ENCODE data around the gene EIF2B5.
"Not testable (repeated sequence)": the region's sequence is repeated elsewhere in the genome, so short reads cannot be mapped to it uniquely, and the experiment has no call there.

The EIF2B5 gene

DNA sequence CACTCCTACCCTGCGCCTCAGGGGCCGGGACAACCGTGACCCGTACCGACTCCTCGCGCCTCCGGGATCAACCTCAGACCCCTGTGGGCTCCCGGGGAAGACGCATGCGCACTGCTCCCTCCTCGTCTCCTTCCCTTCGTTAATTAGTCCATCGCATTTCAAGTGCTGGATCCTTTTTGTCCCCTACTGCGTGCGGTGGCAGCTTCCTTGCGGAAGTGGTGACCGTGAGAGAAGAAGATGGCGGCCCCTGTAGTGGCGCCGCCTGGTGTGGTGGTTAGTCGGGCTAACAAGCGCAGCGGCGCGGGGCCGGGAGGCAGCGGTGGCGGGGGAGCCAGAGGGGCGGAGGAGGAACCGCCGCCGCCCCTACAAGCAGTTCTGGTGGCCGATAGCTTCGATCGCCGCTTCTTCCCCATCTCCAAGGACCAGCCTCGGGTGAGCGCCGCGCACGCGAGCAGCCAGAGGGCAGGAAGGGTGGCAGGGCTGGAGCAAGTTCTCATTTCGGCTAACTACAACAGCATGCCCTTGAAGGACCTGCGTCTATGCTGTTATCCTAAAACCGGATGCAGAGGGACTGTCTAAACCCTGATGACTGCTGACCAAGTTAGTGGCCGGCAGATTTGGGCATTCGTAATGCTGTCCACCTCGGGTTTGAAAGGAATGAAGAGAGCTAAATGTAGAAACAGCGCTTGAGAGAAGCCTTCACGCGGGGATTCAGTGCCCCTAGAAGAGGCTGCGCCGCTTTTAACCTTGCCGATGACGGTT lies at the start of gene EIF2B5:
EIF2B5 (plus strand) TSS at position 210 of the 762 bp plus-strand sequence; CDS start at position 238, 28 bp downstream.
- DNase-seq, result peak; percentile 98 to 99

DNA sequence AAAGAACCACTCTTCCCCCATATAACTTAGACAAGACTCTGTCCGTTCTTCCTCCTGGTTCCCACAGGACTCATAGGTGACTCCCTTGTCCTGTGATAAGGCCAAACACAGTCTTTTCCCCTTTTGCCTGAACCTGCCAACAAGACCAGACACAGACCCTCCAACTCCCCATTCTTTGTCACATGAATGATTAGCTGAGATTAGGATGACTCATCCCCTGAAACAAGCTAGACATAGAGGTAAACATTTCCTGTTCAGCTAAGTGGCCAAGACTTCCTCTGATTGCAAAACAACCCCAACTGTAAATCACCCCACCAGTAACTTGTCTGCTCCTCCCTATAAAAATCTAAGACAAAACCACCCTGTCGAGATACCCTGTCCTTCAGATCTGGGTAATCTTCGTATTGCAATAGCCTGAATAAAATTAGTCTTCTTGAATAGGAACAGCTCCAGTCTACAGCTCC lies 49.7 kb upstream of the EIF2B5 start:
- DNase-seq, result no peak

DNA sequence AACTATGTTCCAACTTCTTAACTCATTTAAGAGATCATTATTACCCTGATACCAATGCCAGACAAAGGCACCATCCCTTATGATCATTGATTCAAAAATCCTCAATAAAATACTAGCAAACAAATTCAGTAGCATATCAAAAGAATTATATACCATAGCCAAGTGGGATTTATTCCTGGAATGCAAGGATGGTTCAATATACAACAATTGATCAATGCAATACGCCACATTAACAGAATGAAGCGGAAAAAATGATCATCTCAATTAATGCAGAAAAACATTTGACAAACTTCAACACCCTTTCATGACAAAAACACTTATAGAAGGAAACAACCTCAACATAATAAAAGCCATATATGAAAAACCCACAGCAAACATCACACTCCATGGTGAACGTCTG lies 43.0 kb upstream of the EIF2B5 start:
- no peak for DNase-seq

DNA sequence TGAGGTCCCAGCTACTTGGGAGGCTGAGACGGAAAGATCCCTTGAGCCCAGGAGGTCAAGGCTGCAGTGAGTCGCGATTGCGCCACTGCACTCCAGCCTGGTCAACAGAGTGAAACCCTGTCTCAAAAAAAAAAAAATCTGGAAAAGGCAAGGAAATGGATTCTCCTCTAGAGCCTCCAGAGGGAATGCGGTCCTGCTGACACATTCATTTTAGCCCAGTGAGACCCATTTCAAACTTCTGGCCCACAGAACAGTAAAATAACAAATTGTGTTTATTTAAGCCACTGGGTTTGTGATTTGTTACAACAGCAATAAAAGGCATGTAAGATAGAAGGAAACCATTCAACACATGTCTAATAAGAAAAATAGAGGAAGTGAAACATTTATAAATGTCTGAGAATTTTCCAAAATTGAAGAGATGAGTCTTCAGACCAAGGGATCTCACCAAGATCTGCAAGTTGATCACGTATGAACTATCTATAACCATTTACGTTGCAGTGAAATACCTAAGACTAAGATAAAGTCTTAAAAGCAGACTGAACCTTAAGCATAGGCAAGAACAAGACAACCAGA lies 38.3 kb upstream of the EIF2B5 start, which contains the start of gene HTR3E:
HTR3E (plus strand) TSS at position 254 of the 573 bp plus-strand sequence. CDS start 466 bp downstream, outside the sequence.
- no peak for DNase-seq

DNA sequence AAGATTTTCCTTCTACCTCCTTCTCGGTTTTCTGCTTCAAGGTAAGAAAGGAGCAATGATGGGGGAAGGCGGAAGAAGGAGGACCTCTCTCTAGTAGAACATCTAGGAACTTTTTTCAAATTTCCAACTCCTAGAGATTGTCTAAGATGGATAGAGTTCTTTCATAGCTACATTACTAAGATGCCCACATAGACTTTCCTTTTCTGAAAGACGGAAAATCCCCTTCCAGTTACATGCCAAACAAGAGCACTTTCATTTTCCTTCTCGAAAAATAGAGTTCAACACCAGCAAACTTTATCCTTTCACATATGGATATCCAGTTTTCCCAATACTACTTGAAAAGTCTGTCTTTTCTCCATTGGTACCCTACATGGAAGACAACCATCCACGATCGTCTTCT lies 37.6 kb upstream of the EIF2B5 start:
- no peak for DNase-seq

DNA sequence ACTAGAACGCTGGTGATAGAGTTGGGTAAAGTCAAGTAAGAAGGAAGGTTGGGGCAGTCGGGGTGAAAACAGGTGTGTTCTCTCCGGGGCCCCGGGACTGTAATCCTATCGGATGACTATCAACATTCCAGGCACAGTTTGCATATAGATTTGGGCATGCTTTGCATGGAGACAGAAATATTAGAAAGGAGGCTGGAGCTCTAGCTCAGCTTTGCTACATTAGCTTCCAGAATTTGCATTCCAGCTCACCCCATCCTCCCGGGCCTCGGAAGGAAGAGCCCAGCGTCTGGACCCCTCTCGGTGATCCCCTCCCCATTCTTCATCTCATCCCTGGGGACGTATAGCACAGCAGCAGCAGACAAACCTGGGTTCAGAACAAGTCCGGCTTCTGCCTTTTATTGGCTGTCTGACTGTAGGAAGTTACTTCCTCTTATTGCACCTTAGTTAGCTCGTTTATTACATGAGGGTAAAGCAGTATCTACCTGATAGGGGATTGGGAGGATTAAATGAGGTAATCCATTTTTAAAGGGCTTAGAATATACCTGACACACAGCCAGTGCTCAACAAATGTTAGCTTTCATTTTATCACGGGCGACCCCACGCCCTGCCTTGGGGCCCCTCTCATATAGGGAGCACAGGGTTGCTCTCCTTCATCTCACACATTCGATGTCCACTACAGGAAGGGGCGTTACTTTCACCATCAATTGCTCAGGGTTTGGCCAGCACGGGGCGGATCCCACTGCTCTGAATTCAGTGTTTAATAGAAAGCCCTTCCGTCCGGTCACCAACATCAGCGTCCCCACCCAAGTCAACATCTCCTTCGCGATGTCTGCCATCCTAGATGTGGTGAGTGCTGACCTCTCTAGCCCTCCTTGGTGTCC lies 35.1 kb upstream of the EIF2B5 start:
- DNase-seq, result no peak

DNA sequence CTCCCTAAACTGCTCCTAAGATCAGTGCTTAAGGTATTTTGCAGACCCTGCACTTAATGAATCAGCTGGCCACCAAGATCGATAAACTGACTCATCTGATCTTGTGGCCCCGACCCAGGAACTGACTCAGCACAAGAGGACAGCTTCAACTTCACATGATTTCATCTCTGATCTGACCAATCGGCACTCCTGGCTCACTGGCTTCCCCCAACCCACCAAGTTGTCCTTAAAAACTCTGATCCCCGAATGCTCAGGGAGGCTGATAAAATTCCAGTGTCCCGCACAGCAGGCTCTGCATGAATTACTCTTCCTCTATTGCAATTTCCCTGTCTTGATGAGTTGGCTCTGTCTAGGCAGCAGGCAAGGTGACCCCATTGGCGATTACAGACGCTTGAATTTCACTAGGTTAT lies 24.8 kb upstream of the EIF2B5 start:
- no peak for DNase-seq

DNA sequence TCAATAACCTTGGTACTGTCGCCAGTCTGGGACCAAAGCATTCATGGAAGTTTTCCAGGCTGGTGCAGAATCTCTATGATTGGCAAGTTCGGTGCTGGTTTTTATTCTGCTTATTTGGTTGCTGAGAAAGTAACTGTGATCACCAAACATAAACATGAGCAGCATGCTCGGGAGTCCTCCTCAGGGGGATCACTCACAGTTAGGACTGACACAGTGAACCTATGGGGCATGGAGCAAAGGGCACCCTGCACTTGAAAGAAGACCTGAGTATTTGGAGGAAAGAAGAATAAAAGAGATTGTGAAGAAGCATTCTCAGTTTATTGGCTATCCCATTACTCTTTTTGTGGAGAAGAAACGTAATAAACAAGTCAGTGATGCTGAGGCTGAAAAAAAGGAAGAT lies 19.1 kb upstream of the EIF2B5 start:
- DNase-seq, result no peak

DNA sequence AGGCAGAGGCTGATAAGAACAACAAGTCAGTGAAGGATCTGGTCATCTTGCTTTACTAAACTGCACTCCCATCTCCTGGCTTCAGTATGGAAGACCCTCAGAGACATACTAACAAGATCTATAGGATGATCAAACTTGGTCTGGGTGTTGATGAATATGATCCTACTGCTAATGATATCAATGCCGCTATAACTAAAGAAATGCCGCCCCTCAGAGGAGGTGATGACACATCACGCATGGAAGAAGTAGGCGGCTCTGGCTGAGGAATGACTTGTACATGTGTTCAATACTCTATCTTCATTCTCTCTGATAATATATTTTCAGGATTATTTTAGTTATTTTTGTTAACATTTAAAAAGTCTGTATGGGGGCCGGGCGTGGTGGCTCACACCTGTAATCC lies 17.5 kb upstream of the EIF2B5 start:
- no peak for DNase-seq

DNA sequence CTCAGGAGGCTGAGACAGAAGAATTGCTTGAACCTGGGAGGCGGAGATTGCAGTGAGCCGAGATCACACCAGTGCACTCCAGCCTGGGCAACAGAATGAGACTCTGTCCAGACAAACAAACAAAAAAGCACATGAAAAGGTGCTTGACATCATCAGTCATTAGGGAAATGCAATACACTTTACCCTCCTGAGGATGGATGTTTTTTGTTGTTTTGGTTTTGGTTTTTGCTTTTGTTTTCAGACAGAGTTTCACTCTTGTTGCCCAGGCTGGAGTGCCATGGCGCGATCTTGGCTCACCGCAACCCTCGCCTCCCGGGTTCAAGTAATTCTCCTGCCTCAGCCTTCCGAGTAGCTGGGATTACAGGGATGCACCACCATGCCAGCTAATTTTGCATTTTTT lies 14.1 kb upstream of the EIF2B5 start:
- not testable (repeated sequence) for DNase-seq

DNA sequence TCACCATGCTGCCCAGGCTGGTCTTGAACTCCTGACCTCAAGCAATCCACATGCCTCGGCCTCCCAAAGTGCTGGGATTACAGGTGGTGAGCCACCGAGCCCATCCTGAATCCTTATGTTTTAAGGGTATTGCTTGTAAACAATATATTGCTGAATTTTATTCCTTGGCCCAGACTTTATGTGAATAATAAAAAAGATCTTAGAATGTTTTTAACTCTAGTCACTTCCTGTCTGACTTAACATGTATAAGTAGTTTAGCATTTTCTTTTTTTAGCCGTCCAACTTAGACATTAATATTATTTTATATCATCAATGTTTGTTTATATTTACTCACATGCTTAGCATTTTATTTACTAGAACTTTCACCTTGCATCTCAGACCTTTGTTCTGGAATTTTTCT lies 9.2 kb upstream of the EIF2B5 start:
- no peak for DNase-seq

DNA sequence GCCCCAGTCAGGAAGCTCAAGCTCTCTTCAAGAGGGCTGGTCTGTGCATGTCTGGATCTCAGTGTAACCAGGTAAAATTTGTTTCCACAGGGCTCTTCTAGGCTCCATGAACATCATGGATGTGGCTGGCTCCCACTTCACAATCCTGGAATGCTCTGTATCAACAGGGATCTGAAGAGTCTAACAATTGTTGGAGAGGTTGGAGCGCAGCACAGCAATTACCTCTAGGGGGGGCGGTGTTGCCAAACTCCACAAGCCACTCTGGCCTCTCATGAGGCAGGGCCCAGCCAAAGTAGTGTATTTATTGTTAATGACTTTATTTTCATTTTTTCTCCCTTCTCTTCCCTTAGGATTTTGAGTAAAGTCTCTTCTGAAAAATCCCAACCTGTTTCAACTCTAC lies 6.1 kb upstream of the EIF2B5 start:
- DNase-seq, result peak in 1 of 2 experiments; percentile 41

DNA sequence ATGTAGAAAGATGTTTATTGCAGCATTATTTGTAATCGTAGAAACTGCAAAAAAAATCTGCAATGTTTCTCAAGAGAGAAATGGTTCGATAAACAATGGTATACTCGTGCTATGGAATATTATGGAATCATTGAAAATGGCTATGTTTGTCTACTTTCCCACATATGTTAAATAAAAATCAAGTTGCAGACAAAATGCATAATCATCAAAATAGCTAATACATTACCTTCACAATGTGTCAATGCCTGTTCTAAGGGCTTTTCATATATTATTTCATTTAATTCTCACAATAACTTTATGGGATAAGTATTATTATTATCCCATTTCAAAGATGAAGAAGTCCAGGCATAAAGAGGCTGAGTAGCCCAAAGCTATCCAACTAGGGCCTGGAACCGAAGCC lies 2.2 kb upstream of the EIF2B5 start:
- DNase-seq, result no peak

DNA sequence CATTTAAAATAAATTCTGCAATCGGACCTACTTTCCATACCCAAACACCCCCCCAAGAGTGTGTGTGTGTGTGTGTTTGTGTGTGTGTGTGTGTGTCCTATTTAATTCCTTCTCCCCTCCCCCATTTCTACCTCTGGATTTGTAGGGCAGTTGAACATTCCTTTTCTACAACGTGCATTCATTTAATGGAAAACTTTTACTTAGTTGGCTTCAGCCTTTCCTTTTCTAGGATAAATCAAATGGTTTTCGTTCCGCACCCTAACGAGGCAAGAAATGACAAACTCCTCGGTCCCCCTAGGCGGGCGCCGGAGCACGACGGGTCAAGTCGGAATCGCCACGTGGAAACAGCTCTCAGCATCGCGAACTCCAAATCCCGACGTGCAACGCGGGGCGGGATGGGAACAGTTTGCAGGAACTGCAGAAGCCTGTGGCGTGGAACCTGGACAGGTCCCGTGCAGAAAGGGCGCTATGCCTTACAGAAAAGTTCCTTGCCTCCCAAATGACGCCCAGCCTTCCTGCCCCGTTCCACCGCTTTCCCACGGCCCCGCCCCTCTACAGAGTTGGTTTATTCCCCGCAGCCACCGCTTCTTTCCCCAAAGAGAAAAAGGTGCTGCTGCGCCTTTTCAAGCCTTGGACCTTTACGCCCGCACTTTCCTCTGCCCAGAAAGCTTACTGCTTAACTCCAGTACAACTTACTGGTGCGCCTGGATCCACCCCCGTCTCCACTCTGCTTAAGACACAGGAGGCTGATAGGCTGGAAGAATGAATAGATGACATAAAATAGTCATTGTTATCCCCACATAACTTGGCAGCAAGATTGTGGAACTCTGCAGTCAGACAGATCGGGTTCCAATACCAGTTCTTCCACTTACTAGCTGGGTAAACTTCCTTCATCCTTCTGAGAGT lies 1.1 kb upstream of the EIF2B5 start:
- peak; percentile 89 to 95 for DNase-seq

DNA sequence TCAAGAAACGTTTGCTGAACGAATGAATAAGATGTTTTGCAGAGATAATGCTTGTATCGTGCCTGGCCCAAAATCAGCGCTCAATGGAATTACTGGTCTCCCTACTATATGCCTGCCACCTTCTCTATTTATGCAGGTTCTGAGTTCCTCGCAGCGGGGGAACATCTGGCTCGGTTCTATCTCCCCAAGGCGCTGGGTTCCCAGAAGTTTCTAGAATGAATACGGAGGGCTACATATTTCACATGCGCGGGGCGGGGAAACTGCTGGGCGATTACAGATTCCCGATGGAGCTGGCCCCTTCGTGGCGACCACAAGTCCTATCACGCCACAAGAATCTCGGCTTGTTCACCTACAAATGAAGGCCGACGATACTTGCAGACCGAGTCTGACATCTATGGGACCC lies 411 bp upstream of the EIF2B5 start:
- peak in 1 of 2 experiments; percentile 64 for DNase-seq

DNA sequence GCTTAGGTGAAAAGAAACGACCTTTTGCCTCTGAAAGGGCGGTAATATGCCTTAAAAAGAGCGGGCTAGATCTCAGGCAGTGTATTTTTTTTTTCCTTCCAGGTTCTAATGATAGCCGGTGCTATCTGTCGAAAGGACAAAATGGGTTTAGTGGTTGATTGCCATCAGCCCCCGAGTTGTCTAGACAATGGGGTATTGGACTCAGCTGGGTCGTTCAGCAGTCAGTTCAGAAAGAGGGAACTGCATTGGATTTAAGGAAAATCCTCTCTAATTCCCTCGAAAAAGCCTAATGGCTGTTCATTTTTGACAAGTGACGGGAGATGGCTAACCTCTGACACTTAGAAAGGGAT lies 728 bp downstream of the EIF2B5 start:
- DNase-seq, result no peak

DNA sequence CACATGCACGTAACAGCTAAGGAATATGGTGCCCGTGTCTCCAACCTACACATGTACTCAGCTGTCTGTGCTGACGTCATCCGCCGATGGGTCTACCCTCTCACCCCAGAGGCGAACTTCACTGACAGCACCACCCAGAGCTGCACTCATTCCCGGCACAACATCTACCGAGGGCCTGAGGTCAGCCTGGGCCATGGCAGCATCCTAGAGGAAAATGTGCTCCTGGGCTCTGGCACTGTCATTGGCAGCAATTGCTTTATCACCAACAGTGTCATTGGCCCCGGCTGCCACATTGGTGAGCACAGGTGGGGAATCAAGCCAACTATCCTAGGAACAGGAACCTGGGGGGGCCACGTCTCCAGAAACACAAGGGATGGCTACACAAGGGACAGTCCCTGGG lies 5.3 kb downstream of the EIF2B5 start:
- no peak for DNase-seq

DNA sequence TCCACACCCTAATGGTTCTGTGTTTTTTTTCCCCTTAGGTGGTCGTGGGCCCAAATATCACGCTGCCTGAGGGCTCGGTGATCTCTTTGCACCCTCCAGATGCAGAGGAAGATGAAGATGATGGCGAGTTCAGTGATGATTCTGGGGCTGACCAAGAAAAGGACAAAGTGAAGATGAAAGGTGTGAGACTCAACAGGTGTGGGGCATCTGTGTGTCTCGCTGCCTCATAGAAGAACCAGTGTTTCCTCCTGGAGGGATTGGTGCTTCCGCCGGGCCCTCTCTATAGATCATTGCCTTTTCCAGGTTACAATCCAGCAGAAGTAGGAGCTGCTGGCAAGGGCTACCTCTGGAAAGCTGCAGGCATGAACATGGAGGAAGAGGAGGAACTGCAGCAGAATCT lies 7.0 kb downstream of the EIF2B5 start:
- DNase-seq, result no peak

DNA sequence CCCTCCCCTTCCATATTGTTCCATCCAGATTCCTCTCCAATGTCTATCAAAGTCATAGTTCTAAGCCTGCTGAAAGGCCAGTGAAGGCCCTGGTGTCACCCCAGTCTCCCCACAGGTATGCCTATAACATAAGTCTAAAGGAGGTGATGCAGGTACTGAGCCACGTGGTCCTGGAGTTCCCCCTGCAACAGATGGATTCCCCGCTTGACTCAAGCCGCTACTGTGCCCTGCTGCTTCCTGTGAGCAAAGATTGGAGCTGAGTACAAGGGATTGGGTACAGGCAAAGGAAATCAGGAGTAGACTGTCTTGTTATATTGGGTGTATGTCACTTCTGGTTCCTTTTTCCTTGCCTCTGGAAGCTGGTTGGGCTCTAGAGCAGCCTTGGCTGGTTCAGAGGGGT lies 8.2 kb downstream of the EIF2B5 start:
- no peak for DNase-seq

DNA sequence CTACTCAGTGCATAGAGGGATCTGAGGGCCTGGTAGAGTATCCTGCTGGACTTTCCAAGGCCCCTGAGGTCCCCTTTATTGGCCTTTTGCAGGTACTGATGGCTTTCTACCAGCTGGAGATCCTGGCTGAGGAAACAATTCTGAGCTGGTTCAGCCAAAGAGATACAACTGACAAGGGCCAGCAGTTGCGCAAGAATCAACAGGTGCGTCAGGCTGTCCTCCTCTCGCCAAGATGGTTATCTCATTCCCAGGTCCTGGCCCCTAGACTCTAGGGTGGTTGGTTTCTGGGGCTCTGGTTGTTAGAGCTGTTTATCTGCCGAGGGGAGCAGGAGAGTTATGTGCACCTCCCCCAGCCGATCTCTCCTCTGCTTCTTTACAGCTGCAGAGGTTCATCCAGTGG lies 9.3 kb downstream of the EIF2B5 start:
- DNase-seq, result no peak

DNA sequence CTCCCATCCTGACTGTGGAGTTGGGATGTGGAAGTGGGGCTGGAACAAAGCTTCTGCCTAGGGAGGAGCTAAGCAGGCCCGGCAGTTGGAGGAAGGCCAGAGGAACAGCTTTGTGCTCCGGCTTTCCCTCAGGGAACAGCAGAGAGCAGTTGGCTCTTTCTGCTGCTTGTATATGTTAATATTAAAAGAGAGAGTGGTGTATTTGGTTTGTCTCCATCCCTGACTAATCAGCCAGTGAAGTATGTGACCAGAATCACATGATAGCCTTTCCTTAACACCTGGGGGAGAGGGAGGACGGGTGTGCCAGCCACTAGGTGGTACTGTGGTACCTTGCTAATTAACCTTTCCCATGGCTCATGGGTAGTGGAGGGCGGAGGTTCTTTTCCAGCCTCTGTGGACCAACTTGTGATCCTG lies 10.0 kb downstream of the EIF2B5 start:
- DNase-seq, result peak; percentile 78 to 84

DNA sequence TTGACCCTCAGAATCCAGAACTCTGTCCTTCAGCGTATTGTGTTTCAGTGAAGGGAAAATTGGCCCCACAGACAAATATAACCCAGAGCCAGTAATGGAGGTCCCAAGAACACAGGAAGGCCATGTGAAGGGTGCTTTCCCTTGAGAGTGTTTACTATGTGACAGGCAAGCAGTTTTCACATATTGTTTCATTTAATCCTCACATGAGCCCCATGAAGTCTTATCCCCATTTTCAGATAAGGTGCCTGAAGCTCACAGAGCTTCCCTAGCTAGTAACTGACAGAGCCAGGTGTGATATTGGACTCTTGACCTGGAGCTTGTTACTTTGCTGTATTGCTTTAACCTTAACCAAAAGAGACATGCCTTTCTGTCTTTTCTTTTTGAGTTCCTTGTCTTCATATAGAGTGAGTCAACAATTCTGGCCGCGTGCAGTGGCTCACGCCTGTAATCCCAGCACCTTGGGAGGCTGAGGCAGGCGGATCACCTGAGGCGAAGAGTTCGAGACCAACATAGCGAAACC lies 10.7 kb downstream of the EIF2B5 start:
- no peak for DNase-seq

All from NCI-H2081 (cell line).